Frontal cortex (tissue), 4 donors: ENCODE results near the gene MBD6. TPM values are rescaled to one million over a fixed set of nuclear protein-coding genes. Genes with fewer than 3 reads are reported as not detected.

Experiments
- DNase-seq, 2 donors: peaks; one replicate each; pipeline ENCODE4 v3.0.0; 2012; ENCODE audit warnings: low spot score in 2 of 2
- FAIRE-seq: peaks from 2 replicates; lab custom pipeline; 2012; peaks lifted over from hg19 to GRCh38; lab: Jason Lieb, UNC
- total RNA-seq: library from RNA; depleted of rRNA; stranded (reverse); fragments of >200 nt; gene quantifications from one replicate; pipeline ENCODE4 v1.2.3, GENCODE V29; 2014
- donor health status: control.
- donor health status: control.
- donor health status: control.

Gene MBD6
- total RNA-seq, 1 donor from 2014 or later, result 1.2 TPM

DNA sequence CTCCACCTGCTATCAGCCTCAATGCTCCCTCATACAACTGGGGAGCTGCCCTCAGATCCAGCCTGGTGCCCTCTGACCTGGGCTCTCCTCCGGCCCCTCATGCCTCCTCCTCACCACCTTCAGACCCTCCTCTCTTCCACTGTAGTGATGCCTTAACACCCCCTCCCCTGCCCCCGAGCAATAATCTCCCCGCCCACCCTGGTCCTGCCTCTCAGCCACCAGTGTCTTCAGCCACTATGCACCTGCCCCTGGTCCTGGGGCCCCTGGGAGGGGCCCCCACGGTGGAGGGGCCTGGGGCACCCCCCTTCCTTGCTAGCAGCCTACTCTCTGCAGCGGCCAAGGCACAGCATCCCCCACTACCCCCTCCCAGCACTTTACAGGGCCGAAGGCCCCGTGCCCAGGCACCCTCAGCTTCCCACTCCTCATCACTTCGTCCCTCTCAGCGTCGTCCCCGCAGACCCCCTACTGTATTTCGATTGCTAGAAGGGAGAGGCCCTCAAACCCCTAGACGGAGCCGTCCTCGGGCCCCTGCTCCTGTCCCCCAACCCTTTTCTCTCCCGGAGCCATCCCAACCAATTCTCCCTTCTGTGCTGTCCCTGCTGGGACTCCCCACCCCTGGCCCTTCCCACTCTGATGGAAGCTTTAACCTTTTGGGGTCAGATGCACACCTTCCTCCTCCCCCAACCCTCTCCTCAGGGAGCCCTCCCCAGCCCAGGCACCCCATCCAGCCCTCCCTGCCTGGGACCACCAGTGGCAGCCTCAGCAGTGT lies 3.2 kb downstream of the MBD6 start:
- FAIRE-seq, result no peak

DNA sequence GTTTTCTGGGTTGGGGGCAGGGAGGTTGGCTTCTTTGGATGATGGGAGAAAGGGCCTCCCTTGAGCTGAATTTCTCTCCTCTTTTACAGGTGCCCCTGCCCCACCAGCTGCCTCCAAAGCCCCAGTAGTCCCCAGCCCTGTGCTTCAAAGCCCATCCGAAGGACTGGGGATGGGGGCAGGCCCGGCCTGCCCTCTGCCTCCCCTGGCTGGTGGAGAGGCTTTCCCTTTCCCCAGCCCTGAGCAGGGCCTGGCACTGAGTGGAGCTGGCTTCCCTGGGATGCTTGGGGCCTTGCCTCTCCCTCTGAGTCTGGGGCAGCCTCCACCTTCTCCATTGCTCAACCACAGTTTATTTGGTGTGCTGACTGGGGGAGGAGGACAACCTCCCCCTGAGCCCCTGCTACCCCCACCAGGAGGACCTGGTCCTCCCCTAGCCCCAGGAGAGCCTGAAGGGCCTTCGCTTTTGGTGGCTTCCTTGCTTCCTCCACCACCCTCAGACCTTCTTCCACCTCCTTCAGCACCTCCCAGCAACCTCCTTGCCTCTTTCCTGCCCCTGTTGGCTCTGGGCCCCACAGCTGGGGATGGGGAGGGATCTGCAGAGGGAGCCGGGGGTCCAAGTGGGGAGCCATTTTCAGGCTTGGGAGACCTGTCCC lies 4.0 kb downstream of the MBD6 start:
- FAIRE-seq, result no peak
- DNase-seq, result no peak

More for the DNA sequence above, 3.2 kb downstream of the MBD6 start:
- DNase-seq, result no peak

DNA sequence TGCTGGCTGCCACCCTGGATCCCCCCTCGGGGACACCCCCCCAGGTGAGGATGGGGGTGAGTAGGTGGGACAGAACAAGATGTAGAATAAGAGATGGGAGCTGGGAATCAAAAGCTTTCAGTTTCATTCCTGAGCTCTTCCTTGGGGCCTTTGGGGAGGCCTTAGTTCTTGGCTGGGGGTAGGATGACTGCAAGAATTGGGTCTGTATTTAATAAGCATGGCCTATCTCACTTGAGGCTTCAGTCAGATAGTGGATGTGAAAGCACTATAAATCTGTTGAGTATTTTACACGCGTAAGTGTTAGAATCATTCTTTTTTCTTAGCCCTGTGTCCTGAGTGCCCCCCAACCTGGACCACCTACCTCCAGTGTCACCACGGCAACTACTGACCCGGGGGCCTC lies 4.6 kb downstream of the MBD6 start:
- DNase-seq, result no peak
- FAIRE-seq, result no peak

DNA sequence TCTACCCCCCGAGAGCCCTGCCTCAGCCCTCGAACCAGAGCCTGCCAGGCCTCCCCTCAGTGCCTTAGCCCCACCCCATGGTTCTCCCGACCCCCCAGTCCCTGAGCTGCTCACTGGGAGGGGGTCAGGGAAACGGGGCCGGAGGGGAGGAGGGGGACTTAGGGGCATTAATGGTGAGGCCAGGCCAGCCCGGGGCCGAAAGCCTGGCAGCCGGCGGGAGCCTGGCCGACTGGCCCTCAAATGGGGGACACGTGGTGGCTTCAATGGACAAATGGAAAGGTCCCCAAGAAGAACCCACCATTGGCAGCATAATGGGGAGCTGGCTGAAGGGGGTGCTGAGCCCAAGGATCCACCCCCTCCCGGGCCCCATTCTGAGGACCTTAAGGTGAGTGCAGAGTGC lies 5.6 kb downstream of the MBD6 start:
- no peak for FAIRE-seq

DNA sequence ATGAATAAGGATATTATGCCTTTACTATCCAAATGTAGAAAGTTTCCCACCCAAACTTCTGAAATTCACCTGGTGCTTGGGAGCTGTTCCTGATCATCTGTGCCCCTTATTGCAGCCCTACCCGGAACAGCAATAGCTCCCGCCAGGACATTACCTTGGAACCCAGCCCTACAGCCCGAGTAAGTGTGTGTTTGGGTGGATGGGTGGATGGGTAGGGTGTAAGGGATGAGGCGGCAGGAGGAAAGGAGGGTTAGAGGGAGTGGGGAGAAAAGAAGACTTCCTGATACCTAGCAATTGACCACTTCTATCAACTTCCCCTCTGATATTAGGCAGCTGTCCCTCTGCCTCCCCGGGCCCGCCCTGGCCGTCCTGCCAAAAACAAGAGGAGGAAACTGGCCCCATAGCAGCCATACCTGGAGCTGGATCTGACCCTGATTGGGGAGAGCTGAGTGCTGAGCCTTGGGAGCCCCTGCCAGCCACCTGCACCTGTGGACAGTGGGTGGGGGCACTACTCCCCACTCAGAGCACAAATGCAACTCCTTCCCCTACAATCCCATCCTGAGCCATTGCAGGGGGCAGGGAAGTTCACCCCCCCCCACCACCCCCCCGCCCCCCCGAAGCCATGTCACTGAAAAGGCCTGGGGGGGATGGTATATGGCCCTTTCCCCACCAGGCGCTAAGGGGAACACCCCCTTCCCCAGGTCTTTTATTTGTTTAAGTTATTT lies 6.4 kb downstream of the MBD6 start:
- no peak for FAIRE-seq
- no peak for DNase-seq

More for the DNA sequence above, 5.6 kb downstream of the MBD6 start:
- DNase-seq, result no peak

DNA sequence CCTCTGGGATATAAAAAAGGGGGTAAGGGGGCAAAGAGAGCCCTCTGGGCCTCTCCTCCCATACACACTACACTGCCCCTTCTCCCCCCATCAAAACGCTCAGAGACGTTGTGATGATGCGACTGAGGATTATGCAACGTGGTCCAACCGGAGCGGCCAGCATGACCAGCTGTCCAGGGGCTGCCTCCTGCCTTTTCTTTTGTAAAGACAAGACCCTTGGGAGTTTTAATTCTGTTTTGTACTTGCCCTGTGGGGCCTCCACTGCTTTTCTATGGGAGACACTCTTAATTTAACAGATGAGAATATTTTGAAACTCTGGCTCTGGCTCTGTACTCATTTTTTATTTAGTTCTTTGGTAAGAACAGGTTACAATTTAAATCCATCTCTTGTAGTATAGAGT lies 7.2 kb downstream of the MBD6 start:
- no peak for DNase-seq
- FAIRE-seq, result no peak

DNA sequence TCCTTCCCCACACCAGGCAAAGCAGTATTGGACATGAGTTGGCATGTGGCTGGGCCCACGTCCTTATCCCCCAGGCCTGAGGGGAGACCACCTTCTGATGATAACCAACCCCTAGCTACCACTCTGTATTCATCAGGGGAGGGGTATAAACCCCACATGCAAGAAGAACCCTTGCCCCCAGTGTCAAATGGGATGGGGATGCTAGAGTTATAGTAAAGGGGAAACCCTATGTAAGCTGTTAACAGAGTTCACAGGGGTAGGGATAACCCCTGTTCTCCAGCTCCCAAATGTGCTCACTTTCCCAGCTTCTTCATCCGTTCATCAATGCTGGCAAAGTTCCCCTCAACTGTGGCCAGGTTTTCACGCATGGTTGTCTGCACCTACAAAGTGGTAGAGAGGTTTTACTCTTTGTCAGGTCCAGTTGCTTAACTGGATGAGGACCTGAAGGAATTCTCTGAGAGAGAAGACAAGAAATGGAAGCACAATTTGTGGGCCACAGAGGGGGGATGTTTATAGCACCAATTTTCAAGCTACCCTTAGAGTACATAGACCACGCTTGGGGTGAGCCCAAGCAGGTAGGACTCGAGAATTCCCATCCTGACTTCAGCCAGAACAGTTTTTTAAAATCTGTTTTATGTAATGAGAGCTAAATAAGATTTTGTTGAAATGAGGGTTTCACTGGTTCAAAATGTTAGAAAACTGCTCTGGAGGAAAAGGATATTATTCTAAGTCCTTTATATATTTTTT lies 7.9 kb downstream of the MBD6 start:
- FAIRE-seq (no peak), DNase-seq (no peak)

DNA sequence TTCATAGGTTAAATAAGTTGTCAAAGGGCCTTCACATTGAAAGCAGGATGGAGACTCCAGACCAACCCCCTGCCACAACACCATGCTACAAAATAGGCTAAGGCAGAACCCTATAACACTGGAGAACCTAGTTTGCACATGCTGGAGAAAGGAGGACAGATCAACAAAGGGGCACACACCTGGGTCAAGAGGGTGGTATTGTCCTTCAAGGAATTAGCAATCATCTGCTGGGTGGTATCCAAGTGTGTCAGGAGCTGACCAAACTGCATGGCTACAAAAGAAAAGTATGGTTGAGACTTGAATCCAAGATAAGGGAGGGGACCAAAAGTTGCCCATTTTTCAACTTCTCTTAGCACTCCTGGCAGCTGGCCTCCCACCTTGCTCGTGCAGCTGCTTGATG lies 9.2 kb downstream of the MBD6 start:
- FAIRE-seq (no peak), DNase-seq (no peak)

DNA sequence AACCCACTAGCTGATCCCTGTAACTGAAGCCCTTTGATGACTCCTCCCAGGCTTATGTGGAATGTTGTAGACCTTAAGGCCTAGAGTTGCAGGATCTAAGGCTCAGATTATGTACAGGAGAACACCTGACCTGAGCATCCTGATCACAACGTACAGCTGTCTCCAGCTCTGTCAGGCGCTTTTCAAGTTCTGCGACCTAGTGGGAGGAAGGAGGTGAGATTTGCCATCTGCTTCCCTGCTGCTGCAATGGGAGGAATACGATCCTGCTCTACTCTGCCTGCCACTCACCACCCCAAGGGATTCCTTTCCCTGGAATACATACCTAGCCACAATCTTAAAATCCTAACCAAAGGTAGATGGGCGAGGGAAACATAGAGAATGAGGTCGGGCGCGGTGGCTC lies 10.5 kb downstream of the MBD6 start:
- no peak for FAIRE-seq

DNA sequence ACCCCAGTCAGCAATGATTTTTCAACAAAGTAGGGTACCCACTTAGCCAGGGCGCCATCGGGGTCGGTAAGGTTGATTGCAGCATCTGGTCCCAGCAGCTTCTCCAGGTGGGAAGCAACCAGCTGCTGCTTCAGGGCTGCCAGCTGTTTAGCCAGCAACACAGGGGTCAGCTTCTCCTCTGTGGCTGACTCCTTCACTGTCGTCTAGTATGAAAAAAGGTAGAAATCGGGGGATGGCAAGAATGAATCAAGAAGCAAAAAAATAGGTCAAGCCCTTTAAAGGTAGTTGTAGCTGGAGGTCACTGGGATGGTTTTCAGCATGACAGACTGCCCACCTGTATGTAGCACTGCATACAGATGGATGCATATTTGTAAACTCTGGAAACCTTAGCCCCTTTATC lies 11.6 kb downstream of the MBD6 start:
- no peak for FAIRE-seq
- no peak for DNase-seq

More for the DNA sequence above, 10.5 kb downstream of the MBD6 start:
- no peak for DNase-seq

DNA sequence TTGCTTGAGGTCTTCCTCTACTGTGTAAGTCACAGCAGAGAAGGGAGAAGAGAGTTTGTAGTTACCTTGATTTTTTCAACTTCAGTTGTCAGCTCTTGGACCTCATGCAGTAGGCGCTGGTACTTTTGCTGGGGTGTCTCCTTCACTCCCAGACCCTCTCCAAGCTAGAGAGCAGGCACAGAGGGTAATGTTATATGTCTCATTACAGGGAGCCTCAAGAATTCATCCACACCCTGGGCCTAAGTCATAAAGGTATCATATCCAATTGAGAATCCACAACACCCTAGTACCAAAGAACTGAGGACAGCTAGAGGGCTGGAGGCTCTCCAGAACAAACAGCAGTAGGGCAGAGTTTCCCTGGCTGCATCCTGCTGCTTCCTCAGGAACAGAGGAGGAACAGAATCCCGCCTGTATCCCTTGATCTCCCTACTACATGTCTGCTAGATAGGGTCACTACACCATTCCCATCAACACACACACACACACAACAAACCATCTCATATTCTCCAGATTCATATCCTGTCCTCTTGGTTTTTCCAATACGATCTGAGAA lies 12.4 kb downstream of the MBD6 start:
- FAIRE-seq (no peak), DNase-seq (no peak)

DNA sequence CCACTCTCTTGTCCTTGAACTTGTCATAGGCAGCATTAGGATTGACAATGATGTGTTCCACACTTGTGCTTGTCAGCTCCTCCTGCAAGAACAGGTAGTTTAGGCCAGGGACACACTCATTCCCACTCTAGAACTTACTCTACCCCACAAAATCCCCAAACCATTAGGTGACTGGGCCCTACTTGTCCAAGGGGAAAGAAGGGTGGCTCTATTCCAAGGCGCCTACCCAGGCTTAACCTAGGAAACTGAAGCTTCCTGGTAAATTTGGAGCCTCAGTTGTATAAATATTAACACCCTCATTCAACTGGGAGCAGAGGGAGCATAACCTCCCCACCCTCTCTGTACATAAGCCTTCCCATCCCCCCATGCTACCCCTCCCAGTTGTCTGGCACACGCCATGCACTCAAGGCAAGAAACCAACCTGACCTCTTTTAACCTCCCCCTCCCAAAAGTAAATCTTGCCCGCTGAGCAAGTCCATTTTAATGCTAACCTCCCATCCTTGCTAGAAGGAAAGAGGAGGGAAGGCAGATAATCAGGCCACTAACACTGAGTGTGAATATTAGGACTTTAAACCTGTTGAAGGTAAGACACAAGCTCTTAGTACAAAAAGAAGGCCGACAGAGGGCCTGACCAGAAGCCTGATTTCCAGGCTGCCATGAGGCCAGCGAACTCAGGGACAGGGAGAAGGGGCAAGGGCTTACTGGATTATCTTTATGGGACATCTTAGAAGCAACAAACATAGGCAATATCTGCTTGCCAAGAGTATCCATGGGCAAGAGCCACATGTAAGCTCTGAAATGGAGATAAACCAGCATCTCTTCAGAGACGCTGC lies 13.4 kb downstream of the MBD6 start:
- FAIRE-seq (no peak), DNase-seq (no peak)

DNA sequence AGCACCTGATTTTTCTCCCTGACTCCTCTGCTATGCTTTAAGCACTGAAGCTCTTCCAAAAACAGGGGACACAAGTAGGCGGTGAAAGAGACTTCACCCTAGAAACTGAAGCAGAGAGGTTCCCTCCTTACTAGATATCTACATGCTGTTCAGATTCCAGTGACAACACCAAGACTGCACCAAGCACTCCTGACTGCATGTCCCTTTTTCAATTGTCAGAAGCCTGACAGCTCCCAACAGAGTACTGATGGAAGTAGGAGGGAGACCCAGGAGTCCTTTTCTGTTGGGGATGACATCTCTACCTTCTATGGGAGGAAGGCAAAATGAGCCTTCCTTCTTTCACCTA lies 13.9 kb downstream of the MBD6 start:
- DNase-seq (no peak), FAIRE-seq (no peak)

DNA sequence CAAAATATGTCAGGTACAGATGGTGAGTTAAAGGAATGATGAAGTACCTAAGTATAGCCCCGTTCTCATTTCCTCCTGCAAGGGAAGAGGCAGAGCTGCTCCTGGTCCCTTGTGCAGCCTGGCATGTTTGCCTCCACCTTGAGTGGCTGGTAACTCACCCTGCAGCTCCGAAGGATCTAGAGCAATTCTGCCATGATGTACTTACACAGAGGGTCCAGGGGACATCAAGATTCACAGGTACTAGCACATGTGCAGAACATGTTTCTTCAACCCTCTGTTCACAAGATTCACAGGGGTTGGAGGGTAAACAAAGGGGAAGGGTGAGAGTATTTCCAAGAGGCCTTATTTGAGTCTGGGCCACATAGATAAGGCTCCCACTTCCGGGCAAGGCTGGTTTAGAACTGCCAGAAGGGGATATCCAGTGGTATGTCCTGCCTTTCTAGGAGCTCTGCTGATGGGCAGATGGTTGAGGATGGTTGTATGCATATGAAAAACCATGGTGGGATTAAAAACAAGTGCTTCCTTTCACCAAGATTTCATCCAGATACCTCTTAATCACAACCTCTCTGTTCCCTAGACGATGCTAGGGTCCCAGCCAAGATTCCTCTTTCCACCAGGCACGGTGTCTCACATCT lies 16.6 kb downstream of the MBD6 start:
- DNase-seq (no peak), FAIRE-seq (no peak)

DNA sequence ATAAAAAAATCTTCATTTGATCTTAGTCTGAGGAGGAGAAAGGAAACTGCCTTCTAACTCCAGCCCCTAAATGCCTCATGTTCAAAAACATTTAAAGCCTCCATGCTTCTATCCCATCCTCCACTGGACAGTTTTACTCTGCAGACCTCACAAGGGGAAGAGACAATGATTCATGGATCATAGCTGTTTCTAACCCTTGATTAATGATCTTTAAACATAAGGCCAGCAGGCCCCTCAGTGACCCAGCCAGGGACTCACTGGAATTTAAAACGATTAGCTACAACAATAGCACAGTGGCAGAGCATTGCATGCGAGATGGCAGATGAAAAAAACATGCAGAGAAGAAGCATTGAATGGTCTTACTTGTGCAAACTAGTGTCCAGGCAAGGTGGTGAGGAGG lies 18.4 kb downstream of the MBD6 start:
- no peak for FAIRE-seq
- DNase-seq, result no peak

DNA sequence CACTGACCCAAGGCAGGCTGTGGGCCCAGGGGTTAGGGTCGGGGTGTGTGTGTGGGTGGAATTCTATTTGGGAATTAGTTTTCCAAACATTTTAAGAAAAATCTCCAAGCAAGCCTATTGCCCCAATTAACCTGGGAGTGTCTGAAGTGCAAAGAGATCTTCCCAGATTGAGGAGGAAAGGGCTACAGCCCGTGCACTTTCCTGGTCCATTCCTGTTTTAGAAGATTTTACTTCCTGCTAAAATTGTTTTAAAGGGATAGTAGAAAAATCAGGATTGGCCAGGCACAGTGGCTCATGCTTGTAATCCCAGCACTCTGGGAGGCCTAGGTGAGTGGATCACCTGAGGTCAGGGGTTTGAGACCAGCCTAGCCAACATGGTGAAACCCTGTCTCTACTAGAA lies 19.1 kb downstream of the MBD6 start:
- DNase-seq (no peak), FAIRE-seq (no peak)

DNA sequence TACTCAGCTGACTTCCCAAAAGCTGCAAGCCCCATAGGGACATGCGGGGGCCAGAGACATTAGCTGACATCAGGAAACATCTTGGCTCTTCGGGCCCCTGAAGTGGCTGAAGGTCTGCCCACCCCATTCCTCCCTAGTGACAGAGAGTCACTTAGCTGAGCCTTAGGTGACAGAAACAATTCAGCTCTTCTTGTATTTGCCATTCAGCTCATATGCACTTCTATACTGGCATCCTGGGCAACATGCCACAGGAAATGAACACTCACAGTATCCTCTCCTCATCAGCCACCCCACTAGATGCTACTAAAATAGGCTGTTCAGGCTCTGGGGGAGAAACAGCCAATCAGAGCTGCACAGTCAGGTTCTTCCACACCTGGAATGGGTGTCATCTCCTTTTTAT lies 21.0 kb downstream of the MBD6 start:
- FAIRE-seq, result no peak
- no peak for DNase-seq

DNA sequence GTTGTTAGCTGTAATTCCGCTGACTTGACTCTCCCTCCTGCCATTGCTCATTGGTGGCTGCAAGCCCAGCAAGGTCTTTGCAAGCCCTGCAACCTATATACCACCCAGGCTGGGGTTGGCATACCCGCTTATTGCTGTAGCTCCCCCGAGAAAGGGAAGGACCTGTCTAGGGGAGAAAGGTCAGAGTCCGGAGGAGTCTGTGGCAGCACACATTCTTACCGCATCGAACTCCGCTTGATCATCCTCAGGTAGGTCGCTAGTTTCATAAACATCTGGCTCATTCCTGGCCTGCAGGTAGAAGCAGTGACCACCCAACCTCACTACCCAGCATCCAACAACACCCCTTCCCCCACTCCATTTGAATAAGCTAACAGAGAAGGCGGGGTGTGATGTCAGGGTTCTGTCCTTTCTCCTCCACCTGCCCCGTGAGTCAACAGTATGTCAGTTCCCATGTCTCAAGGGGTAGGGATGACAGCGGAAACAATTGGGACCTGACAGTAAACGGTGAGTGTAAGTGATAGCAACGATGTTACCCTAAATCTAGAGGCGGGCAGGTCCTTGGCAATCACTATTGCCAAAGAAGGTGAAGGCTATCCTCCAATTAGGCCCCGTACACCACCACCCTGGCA lies 23.3 kb downstream of the MBD6 start:
- DNase-seq, result no peak

More for the DNA sequence above, 23.3 kb downstream of the MBD6 start:
- no peak for FAIRE-seq
